Neuronal stem cell (in vitro differentiated cells): ENCODE data around the gene GPHN.
"Not testable (repeated sequence)": the region's sequence is repeated elsewhere in the genome, so short reads cannot be mapped to it uniquely, and the experiment has no call there.

Experiments
- DNase-seq: peaks from one replicate; pipeline ENCODE4 v3.0.0-alpha.2; 2013; ENCODE audit warnings: low spot score
- H2AFZ ChIP-seq: one replicate; pipeline ENCODE4 v1.6.1; 2013; ENCODE audit warnings: mild to moderate bottlenecking, low read length, inconsistent platforms
- H2AK5ac ChIP-seq: 2 replicates; pipeline ENCODE4 v1.6.1; 2013; ENCODE audit warnings: low read depth, mild to moderate bottlenecking, inconsistent platforms, low read length, moderate library complexity, mixed read lengths
- H2BK120ac ChIP-seq: 2 replicates; pipeline ENCODE4 v1.6.1; 2013; ENCODE audit warnings: low read depth, mild to moderate bottlenecking, inconsistent platforms, low read length, moderate library complexity, mixed read lengths
- H2BK12ac ChIP-seq: one replicate; pipeline ENCODE4 v1.6.1; 2013; ENCODE audit warnings: low read length, inconsistent platforms
- H2BK15ac ChIP-seq: 2 replicates; pipeline ENCODE4 v1.6.1; 2013; ENCODE audit warnings: mild to moderate bottlenecking, low read length, inconsistent platforms, mixed read lengths
- H2BK5ac ChIP-seq: one replicate; pipeline ENCODE4 v1.6.1; 2013; ENCODE audit warnings: inconsistent platforms, mild to moderate bottlenecking, low read length, moderate library complexity
- H3K14ac ChIP-seq: one replicate; pipeline ENCODE4 v1.6.1; 2013; ENCODE audit warnings: low read length, inconsistent platforms
- H3K18ac ChIP-seq: 2 replicates; pipeline ENCODE4 v1.6.1; 2013; ENCODE audit warnings: low read length, inconsistent platforms
- H3K23ac ChIP-seq: 2 replicates; pipeline ENCODE4 v1.6.1; 2013; ENCODE audit warnings: low read depth, mild to moderate bottlenecking, mixed read lengths, low read length, inconsistent platforms; ENCODE audit not compliant: poor library complexity
- H3K27ac ChIP-seq: replicated peaks from 3 replicates; pipeline ENCODE4 v1.5.1; 2013; ENCODE audit warnings: low read length, inconsistent platforms
- H3K27me3 ChIP-seq, 3 experiments: 2 replicates each; pipeline ENCODE4 v1.6.1; 2013; ENCODE audit warnings: low read length in 3 of 3, mild to moderate bottlenecking in 2 of 3, inconsistent platforms in 1 of 3, low read depth in 1 of 3, mixed read lengths in 1 of 3, moderate library complexity in 1 of 3; ENCODE audit not compliant: control insufficient read depth in 3 of 3, insufficient read depth in 3 of 3
- H3K36me3 ChIP-seq, 2 donors: replicated peaks in 1 of 2; 2 replicates each; pipeline ENCODE4 v1.6.1; 2013; ENCODE audit warnings: low read length in 2 of 2; ENCODE audit not compliant: control insufficient read depth in 2 of 2, insufficient read depth in 2 of 2
- H3K4ac ChIP-seq: 2 replicates; pipeline ENCODE4 v1.6.1; 2013; ENCODE audit warnings: inconsistent platforms, mild to moderate bottlenecking, low read length, moderate library complexity
- H3K4me1 ChIP-seq, 2 donors: 1 replicate in 1 of 2; 2 replicates in 1 of 2; pipeline ENCODE4 v1.6.1; 2013; ENCODE audit warnings: low read length in 2 of 2, low read depth in 1 of 2; ENCODE audit not compliant: control insufficient read depth in 2 of 2, insufficient read depth in 1 of 2
- H3K4me2 ChIP-seq: one replicate; pipeline ENCODE4 v1.6.1; 2013; ENCODE audit warnings: mild to moderate bottlenecking, low read length, inconsistent platforms; ENCODE audit not compliant: insufficient read depth, poor library complexity, severe bottlenecking
- H3K4me3 ChIP-seq, 2 donors: 2 replicates each; pipeline ENCODE4 v1.5.1; 2013; ENCODE audit warnings: low read length in 2 of 2, mild to moderate bottlenecking in 2 of 2, inconsistent platforms in 1 of 2, moderate library complexity in 1 of 2
- H3K79me1 ChIP-seq: one replicate; pipeline ENCODE4 v1.6.1; 2013; ENCODE audit warnings: low read depth, mild to moderate bottlenecking, inconsistent platforms, low read length, moderate library complexity
- H3K9ac ChIP-seq: one replicate; pipeline ENCODE4 v1.6.1; 2013; ENCODE audit warnings: mild to moderate bottlenecking, low read depth, low read length, inconsistent platforms; ENCODE audit not compliant: poor library complexity
- H3K9me3 ChIP-seq, 2 donors: replicated peaks in 1 of 2; 2 replicates each; pipeline versions ENCODE3 to v1.6.1; 2013; ENCODE audit warnings: low read length in 2 of 2, mild to moderate bottlenecking in 2 of 2, inconsistent platforms in 1 of 2, low read depth in 1 of 2, mixed read lengths in 1 of 2, moderate library complexity in 1 of 2; ENCODE audit not compliant: control insufficient read depth in 2 of 2, insufficient read depth in 1 of 2
- H4K8ac ChIP-seq: one replicate; pipeline ENCODE4 v1.6.1; 2013; ENCODE audit warnings: low read depth, mild to moderate bottlenecking, inconsistent platforms, low read length, moderate library complexity
- H4K91ac ChIP-seq: one replicate; pipeline ENCODE4 v1.6.1; 2013; ENCODE audit warnings: low read length, low read depth, mild to moderate bottlenecking, inconsistent platforms; ENCODE audit not compliant: poor library complexity
- WGBS, 2 donors: extraction: QIAGEN DNeasy Blood & Tissue Kit; methylation state at CpG; one replicate each; pipeline ENCODE4 v1.1.7; 2013; ENCODE audit warnings: missing lambda C conversion rate in 2 of 2, mixed read lengths in 1 of 2; ENCODE audit not compliant: insufficient read length in 2 of 2, insufficient replicate concordance in 1 of 2; ENCODE audit errors: extremely low coverage in 2 of 2; 5-methylcytosine and 5-hydroxymethylcytosine counted together

GPHN gene

GRCh38 chr14:67059596-67059995 lies 551.6 kb downstream of the GPHN start:
- Histone ChIP-seq H2AK5ac (no peak overlapping the region), H3K23ac (no peak overlapping the region), H3K4me1 (peaks cover 0 to 2% of the 10 kb centered on the region in 2 donors), H3K14ac (no peak overlapping the region), H3K79me1 (no peaks in the 10 kb centered on the region), H4K91ac (no peak overlapping the region), H3K4me3 (no peak overlapping the region), H3K27me3 (no peaks in the 10 kb centered on the region), H2BK12ac (no peak overlapping the region), H3K36me3 (peaks cover 0 to 12% of the 10 kb centered on the region in 2 donors), H3K27ac (no peak overlapping the region), H2BK120ac (no peak overlapping the region), H3K9me3 (no peaks in the 10 kb centered on the region), H3K9ac (no peak overlapping the region), H2BK5ac (no peak overlapping the region), H2BK15ac (no peak overlapping the region), H4K8ac (no peak overlapping the region), H3K4me2 (no peak overlapping the region), H3K18ac (no peak overlapping the region), H2AFZ (no peak overlapping the region), H3K4ac (no peak overlapping the region)
- no peak for DNase-seq
- no CpG with 5 or more reads among the region's 3 CpGs for WGBS, 2 donors

GRCh38 chr14:67060546-67060945 lies 552.6 kb downstream of the GPHN start:
- no peak overlapping the region for H2BK12ac ChIP-seq
- no peak overlapping the region for H3K4ac ChIP-seq
- no peak overlapping the region for H4K91ac ChIP-seq

GRCh38 chr14:67067070-67067814 lies 559.3 kb downstream of the GPHN start:
- not testable (repeated sequence) for H3K4me1 ChIP-seq, H3K14ac ChIP-seq, H2BK5ac ChIP-seq, H3K9ac ChIP-seq, H3K4me2 ChIP-seq, H3K27ac ChIP-seq, DNase-seq, H3K27me3 ChIP-seq, H2AFZ ChIP-seq, H4K8ac ChIP-seq, H2BK120ac ChIP-seq, H3K9me3 ChIP-seq, H2AK5ac ChIP-seq, H3K18ac ChIP-seq, H4K91ac ChIP-seq, H3K79me1 ChIP-seq, H2BK12ac ChIP-seq, H3K4me3 ChIP-seq, H2BK15ac ChIP-seq, H3K36me3 ChIP-seq, H3K23ac ChIP-seq, H3K4ac ChIP-seq
- WGBS, 2 donors: no CpG with 5 or more reads among the region's 7 CpGs

More at GRCh38 chr14:67060546-67060945, 552.6 kb downstream of the GPHN start:
- Histone ChIP-seq H3K4me2 (no peak overlapping the region), H2AK5ac (no peak overlapping the region), H3K27me3 (no peaks in the 10 kb centered on the region), H3K18ac (no peak overlapping the region), H3K36me3 (peaks cover 0 to 12% of the 10 kb centered on the region in 2 donors), H3K9ac (no peak overlapping the region), H2AFZ (no peak overlapping the region), H4K8ac (no peak overlapping the region), H3K4me1 (peaks cover 0 to 2% of the 10 kb centered on the region in 2 donors), H3K14ac (no peak overlapping the region), H2BK5ac (no peak overlapping the region), H3K9me3 (no peaks in the 10 kb centered on the region), H3K4me3 (no peak overlapping the region), H2BK120ac (no peak overlapping the region), H3K27ac (no peak overlapping the region), H3K23ac (no peak overlapping the region), H3K79me1 (no peaks in the 10 kb centered on the region), H2BK15ac (no peak overlapping the region)
- DNase-seq: peak; percentile 37

GRCh38 chr14:67068251-67068650 lies 560.3 kb downstream of the GPHN start:
- Histone ChIP-seq H3K9me3 (no peaks in the 10 kb centered on the region), H3K4ac (no peak overlapping the region), H3K4me2 (no peak overlapping the region), H3K23ac (no peak overlapping the region), H2BK12ac (no peak overlapping the region), H3K4me3 (no peak overlapping the region), H3K27ac (no peak overlapping the region), H3K4me1 (peaks cover 0 to 2% of the 10 kb centered on the region in 2 donors), H3K14ac (no peak overlapping the region), H4K8ac (no peak overlapping the region), H4K91ac (no peak overlapping the region), H2AFZ (no peak overlapping the region), H2BK120ac (no peak overlapping the region), H3K79me1 (no peaks in the 10 kb centered on the region), H2AK5ac (no peak overlapping the region), H2BK15ac (no peak overlapping the region), H3K18ac (no peak overlapping the region), H2BK5ac (no peak overlapping the region), H3K36me3 (peaks cover 0 to 3% of the 10 kb centered on the region in 2 donors), H3K27me3 (no peaks in the 10 kb centered on the region), H3K9ac (no peak overlapping the region)
- DNase-seq: no peak
- no CpG with 5 or more reads among the region's 1 CpG for WGBS, 2 donors
